Lower leg skin (tissue), 3 donors: Measurements from ENCODE around the gene DNAAF1.

Experiments
- CTCF ChIP-seq, 3 donors: fragments of 450-650 bp; IDR thresholded peaks; one replicate each; pipeline ENCODE4 v1.5.1; 2016; ENCODE audit warnings: antibody characterized with exemption in 3 of 3, mild to moderate bottlenecking in 3 of 3, moderate library complexity in 2 of 3
- POLR2A ChIP-seq, 2 donors: fragments of 450-650 bp; IDR thresholded peaks; one replicate each; pipeline ENCODE4 v1.6.1; 2016 to 2017; ENCODE audit warnings: antibody characterized with exemption in 2 of 2, mild to moderate bottlenecking in 1 of 2, moderate library complexity in 1 of 2

GRCh38 chr16:84131117-84131516 lies 14.0 kb upstream of the DNAAF1 start:
- no peak for TF ChIP-seq CTCF (IDR thresholded peaks at IDR 0.05)
- TF ChIP-seq POLR2A (IDR thresholded peaks at IDR 0.05) = no peak
